HCT116 (cell line): ENCODE results near the gene CACNA1S. TPM values are rescaled to one million over a fixed set of nuclear protein-coding genes. Genes with fewer than 3 reads are reported as not detected.

ENCODE experiments used
- ATAC-seq: fragments of 200-7000 bp; cut with Tn5 transposase; 2 replicates; pipeline ENCODE4 v1.9.1; 2020; ENCODE audit warnings: mild to moderate bottlenecking, moderate library complexity
- BruUV-seq: library from RNA; stranded (reverse); fragments of 400-500 nt; replicated peaks from 2 replicates; lab custom pipeline; 2021; lab: Mats Ljungman, UMichigan
- CTCF ChIA-PET: fragments of 300-600 bp; sonication (Branson Sonifier 250); formaldehyde crosslinking; loops from one replicate; lab custom pipeline; 2021; ENCODE audit warnings: antibody characterized with exemption; lab: Charles Lee
- POLR2A ChIA-PET: fragments of 300-600, 350-600 bp; sonication (Branson Sonifier 250); formaldehyde crosslinking; loops from one replicate; lab custom pipeline; 2021; ENCODE audit warnings: antibody characterized with exemption; lab: Charles Lee
- RAD21 ChIA-PET, 2 experiments: fragments of 300-600 bp; sonication (Branson Sonifier 250); formaldehyde crosslinking; loops; one replicate each; lab custom pipeline; 2023; ENCODE audit warnings: low total read pairs in 2 of 2; ENCODE audit not compliant: uncharacterized antibody in 2 of 2, unreplicated experiment in 2 of 2, low non-redundant PET in 1 of 2; lab: Charles Lee
- DNase-seq: peaks from one replicate; pipeline ENCODE4 v3.0.0-alpha.2; 2010; ENCODE audit warnings: low read depth, low spot score
- H2AFZ ChIP-seq: fragments of 200-600 bp; shearing (Covaris generic), sonication (generic); 2 replicates; pipeline ENCODE4 v1.6.1; 2017; ENCODE audit warnings: low read depth, mixed run types, mixed read lengths, antibody characterized with exemption, low read length; ENCODE audit not compliant: poor library complexity, severe bottlenecking
- H3K27ac ChIP-seq: 2 replicates; pipeline ENCODE4 v1.5.1; 2012; ENCODE audit warnings: low read depth, low read length
- H3K27me3 ChIP-seq: fragments of 200-600 bp; sonication (generic); 2 replicates; pipeline ENCODE4 v1.6.1; 2016; ENCODE audit warnings: mixed run types, low read length, mixed read lengths; ENCODE audit not compliant: insufficient read depth
- H3K36me3 ChIP-seq, 2 experiments: fragments of 200-500 bp in 1 of 2; fragments of 200-600 bp in 1 of 2; sonication (Bioruptor generic) in 1 of 2; sonication (generic) in 1 of 2; 2 replicates each; pipeline versions ENCODE4 v1.5.1 to v1.6.1; 2014 to 2016; ENCODE audit warnings: low read length in 2 of 2, inconsistent platforms in 1 of 2, mixed read lengths in 1 of 2, mixed run types in 1 of 2; ENCODE audit not compliant: insufficient read depth in 2 of 2, control insufficient read depth in 1 of 2
- H3K4me1 ChIP-seq, 2 experiments: fragments of 200-600 bp in 1 of 2; sonication (generic) in 1 of 2; 2 replicates each; pipeline versions ENCODE4 v1.5.1 to v1.6.1; 2012 to 2017; ENCODE audit warnings: low read length in 2 of 2, inconsistent platforms in 1 of 2, mild to moderate bottlenecking in 1 of 2, mixed read lengths in 1 of 2, mixed run types in 1 of 2, moderate library complexity in 1 of 2; ENCODE audit not compliant: insufficient read depth in 2 of 2, control insufficient read depth in 1 of 2
- H3K4me2 ChIP-seq: fragments of 200-600 bp; sonication (generic); 2 replicates; pipeline ENCODE4 v1.6.1; 2017; ENCODE audit warnings: mixed run types, low read length, mixed read lengths
- H3K4me3 ChIP-seq, 2 experiments: fragments of 200-600 bp in 1 of 2; sonication (generic) in 1 of 2; replicated peaks in 1 of 2; 2 replicates each; pipeline ENCODE4 v1.5.1; 2011 to 2016; ENCODE audit warnings: low read length in 2 of 2, control low read depth in 1 of 2, low read depth in 1 of 2, mild to moderate bottlenecking in 1 of 2, mixed read lengths in 1 of 2, mixed run types in 1 of 2
- H3K79me2 ChIP-seq: fragments of 200-600 bp; sonication (generic); 2 replicates; pipeline ENCODE4 v1.6.1; 2017; ENCODE audit warnings: mild to moderate bottlenecking, mixed run types, low read length, moderate library complexity, mixed read lengths; ENCODE audit not compliant: insufficient read depth
- H3K9ac ChIP-seq: fragments of 200-600 bp; sonication (generic); 2 replicates; pipeline ENCODE4 v1.6.1; 2016; ENCODE audit warnings: low read length, mixed read lengths
- H3K9me2 ChIP-seq: fragments of 200-600 bp; sonication (generic), shearing (Covaris generic); 2 replicates; pipeline ENCODE4 v1.6.1; 2017; ENCODE audit warnings: mixed run types, mild to moderate bottlenecking, moderate library complexity; ENCODE audit not compliant: insufficient read depth
- H3K9me3 ChIP-seq, 2 experiments: fragments of 200-500 bp in 1 of 2; fragments of 200-600 bp in 1 of 2; sonication (Bioruptor generic) in 1 of 2; sonication (generic) in 1 of 2; 2 replicates each; pipeline ENCODE4 v1.6.1; 2014 to 2017; ENCODE audit warnings: low read length in 2 of 2, mixed read lengths in 2 of 2, inconsistent platforms in 1 of 2, low read depth in 1 of 2, mild to moderate bottlenecking in 1 of 2, mixed run types in 1 of 2, moderate library complexity in 1 of 2; ENCODE audit not compliant: control insufficient read depth in 1 of 2, insufficient read depth in 1 of 2
- H4K20me1 ChIP-seq: fragments of 200-600 bp; sonication (generic), shearing (Covaris generic); 2 replicates; pipeline ENCODE4 v1.6.1; 2017; ENCODE audit warnings: mixed run types, mild to moderate bottlenecking, moderate library complexity; ENCODE audit not compliant: insufficient read depth
- CBX3 ChIP-seq: IDR thresholded peaks from 2 replicates; pipeline ENCODE4 v1.6.1; 2012; ENCODE audit warnings: low read depth
- CEBPB ChIP-seq: IDR thresholded peaks from 2 replicates; pipeline ENCODE4 v1.6.1; 2012; ENCODE audit warnings: low read depth
- EGR1 ChIP-seq: IDR thresholded peaks from 2 replicates; pipeline ENCODE4 v1.6.1; 2012; ENCODE audit warnings: low read depth
- ELF1 ChIP-seq: IDR thresholded peaks from 2 replicates; pipeline ENCODE4 v1.6.1; 2012; ENCODE audit warnings: low read depth, borderline replicate concordance
- EZH2 ChIP-seq: fragments of 200-600 bp; sonication (generic); IDR thresholded peaks from 2 replicates; pipeline ENCODE4 v1.6.1; 2017; ENCODE audit warnings: antibody characterized with exemption, mixed run types
- EZH2phosphoT487 ChIP-seq: fragments of 200-600 bp; IDR thresholded peaks from 2 replicates; pipeline ENCODE4 v1.6.1; 2018; ENCODE audit warnings: antibody characterized with exemption, borderline replicate concordance
- JUND ChIP-seq: IDR thresholded peaks from 2 replicates; pipeline ENCODE4 v1.6.1; 2012
- POLR2A ChIP-seq: IDR thresholded peaks from 2 replicates; pipeline ENCODE4 v1.7.0; 2011; ENCODE audit warnings: borderline replicate concordance; ENCODE audit not compliant: insufficient read depth, insufficient read length; ENCODE audit errors: extremely low read depth
- POLR2AphosphoS5 ChIP-seq: IDR thresholded peaks from 2 replicates; pipeline ENCODE4 v1.6.1; 2011; ENCODE audit warnings: mild to moderate bottlenecking, low read depth, low read length, moderate library complexity
- RAD21 ChIP-seq: IDR thresholded peaks from 2 replicates; pipeline ENCODE4 v1.6.1; 2012; ENCODE audit warnings: low read depth, mild to moderate bottlenecking
- SIN3A ChIP-seq: IDR thresholded peaks from 2 replicates; pipeline ENCODE4 v1.6.1; 2012; ENCODE audit warnings: low read depth
- SP1 ChIP-seq: IDR thresholded peaks from 2 replicates; pipeline ENCODE4 v1.6.1; 2012; ENCODE audit warnings: low read depth
- SRF ChIP-seq: IDR thresholded peaks from 2 replicates; pipeline ENCODE4 v1.6.1; 2012; ENCODE audit warnings: low read depth
- TCF7L2 ChIP-seq: IDR thresholded peaks from 2 replicates; pipeline ENCODE4 v1.7.0; 2011; ENCODE audit warnings: borderline replicate concordance, inconsistent platforms; ENCODE audit not compliant: insufficient read depth, insufficient read length; ENCODE audit errors: extremely low read depth
- ZFX ChIP-seq: fragments of 450-650 bp; IDR thresholded peaks from 2 replicates; pipeline ENCODE4 v1.6.1; 2017
- ZNF274 ChIP-seq: fragments of 200-500 bp; sonication (Bioruptor generic); IDR thresholded peaks from 2 replicates; pipeline ENCODE4 v1.6.1; 2014; ENCODE audit warnings: mild to moderate bottlenecking, low read depth, low read length, inconsistent platforms
- intact Hi-C: fragments of 100-400 bp; cut with micrococcal nuclease; formaldehyde crosslinking; loops from 2 replicates; pipeline ENCODE4 v1.10.0; 2022
- total RNA-seq: library from RNA; stranded (reverse); gene quantifications from one replicate; pipeline ENCODE4 v1.2.1, GENCODE V29; 2021; ENCODE audit not compliant: unreplicated experiment
- TF ChIP-seq, protein P1 (sequence below), 3 experiments: fragments of 200-600 bp in 1 of 3; sonication (generic) in 1 of 3; IDR thresholded peaks in 2 of 3; conservative IDR thresholded peaks in 1 of 3; 2 replicates each; pipeline ENCODE4 v1.5.1; 2012 to 2017; ENCODE audit warnings: low read depth in 2 of 3, low read length in 2 of 3, antibody characterized with exemption in 1 of 3, borderline replicate concordance in 1 of 3, control low read depth in 1 of 3, mild to moderate bottlenecking in 1 of 3, mixed read lengths in 1 of 3, mixed run types in 1 of 3, moderate library complexity in 1 of 3; ENCODE audit not compliant: insufficient read depth in 1 of 3
- TF ChIP-seq, protein P2 (sequence below): IDR thresholded peaks from 2 replicates; pipeline ENCODE4 v1.6.1; 2012
- TF ChIP-seq, protein P3 (sequence below): IDR thresholded peaks from 2 replicates; pipeline ENCODE4 v1.6.1; 2011; ENCODE audit warnings: mild to moderate bottlenecking, low read length, moderate library complexity; ENCODE audit not compliant: insufficient replicate concordance; ENCODE audit errors: extremely low read depth

CACNA1S gene
- total RNA-seq, 1 experiment from 2014 or later, result not detected

DNA sequence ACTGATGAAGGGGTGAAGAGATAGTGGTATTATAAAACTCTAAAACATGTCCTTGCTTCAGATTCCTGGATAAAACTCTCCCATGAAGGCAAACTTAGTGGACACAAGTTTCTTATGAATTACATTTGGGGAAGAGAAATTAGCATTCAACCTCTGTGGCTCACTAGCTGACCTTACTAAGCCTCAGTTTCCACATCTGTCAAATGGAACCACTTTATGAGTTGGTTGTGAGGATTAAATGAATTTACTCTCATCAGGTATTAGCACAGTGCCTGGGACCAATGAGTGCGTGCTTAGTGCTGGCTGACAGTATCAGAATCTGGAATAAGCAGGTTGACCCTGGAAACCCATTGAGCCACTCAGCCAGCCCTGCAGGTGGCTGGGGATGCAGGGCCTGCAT, 2.6 kb downstream of the CACNA1S start:
- Histone ChIP-seq H3K9me2 (no peaks in the 10 kb centered on the region), H3K36me3 (no peaks in the 10 kb centered on the region), H3K9me3 (no peaks in the 10 kb centered on the region), H3K79me2 (no peaks in the 10 kb centered on the region), H3K4me3 (no peak overlapping the region), H4K20me1 (no peaks in the 10 kb centered on the region), H3K4me1 (peaks cover 6 to 8% of the 10 kb centered on the region in 2 experiments; a peak in 3 of 4 replicates), H3K4me2 (no peak overlapping the region), H2AFZ (no peak overlapping the region), H3K27me3 (no peaks in the 10 kb centered on the region), H3K27ac (no peak overlapping the region), H3K9ac (no peak overlapping the region)
- CTCF ChIA-PET, result interaction anchor here (0.9 kb wide), 1 partner anchor 10 kb away, joined by 3 read pairs; no protein-coding TSS in a partner anchor
- intact Hi-C loops, result no loop called here
- no peak for ATAC-seq
- POLR2A ChIA-PET, result no interaction called here
- no TSS peak for BruUV-seq
- TF ChIP-seq EGR1, result no peak
- TF ChIP-seq, protein P1, sequence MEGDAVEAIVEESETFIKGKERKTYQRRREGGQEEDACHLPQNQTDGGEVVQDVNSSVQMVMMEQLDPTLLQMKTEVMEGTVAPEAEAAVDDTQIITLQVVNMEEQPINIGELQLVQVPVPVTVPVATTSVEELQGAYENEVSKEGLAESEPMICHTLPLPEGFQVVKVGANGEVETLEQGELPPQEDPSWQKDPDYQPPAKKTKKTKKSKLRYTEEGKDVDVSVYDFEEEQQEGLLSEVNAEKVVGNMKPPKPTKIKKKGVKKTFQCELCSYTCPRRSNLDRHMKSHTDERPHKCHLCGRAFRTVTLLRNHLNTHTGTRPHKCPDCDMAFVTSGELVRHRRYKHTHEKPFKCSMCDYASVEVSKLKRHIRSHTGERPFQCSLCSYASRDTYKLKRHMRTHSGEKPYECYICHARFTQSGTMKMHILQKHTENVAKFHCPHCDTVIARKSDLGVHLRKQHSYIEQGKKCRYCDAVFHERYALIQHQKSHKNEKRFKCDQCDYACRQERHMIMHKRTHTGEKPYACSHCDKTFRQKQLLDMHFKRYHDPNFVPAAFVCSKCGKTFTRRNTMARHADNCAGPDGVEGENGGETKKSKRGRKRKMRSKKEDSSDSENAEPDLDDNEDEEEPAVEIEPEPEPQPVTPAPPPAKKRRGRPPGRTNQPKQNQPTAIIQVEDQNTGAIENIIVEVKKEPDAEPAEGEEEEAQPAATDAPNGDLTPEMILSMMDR (IDR thresholded peaks at IDR 0.05 in 2 of 3, conservative IDR thresholded peaks at IDR 0.05 in 1 of 3; ENCODE audit: borderline replicate concordance in 1 of 3, insufficient read depth in 1 of 3, low read depth in 2 of 3, low read length in 2 of 3), result no peak
- TF ChIP-seq, protein P2, sequence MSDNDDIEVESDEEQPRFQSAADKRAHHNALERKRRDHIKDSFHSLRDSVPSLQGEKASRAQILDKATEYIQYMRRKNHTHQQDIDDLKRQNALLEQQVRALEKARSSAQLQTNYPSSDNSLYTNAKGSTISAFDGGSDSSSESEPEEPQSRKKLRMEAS, result no peak
- no peak for TF ChIP-seq SIN3A
- TF ChIP-seq RAD21, result no peak
- TF ChIP-seq, protein P3, sequence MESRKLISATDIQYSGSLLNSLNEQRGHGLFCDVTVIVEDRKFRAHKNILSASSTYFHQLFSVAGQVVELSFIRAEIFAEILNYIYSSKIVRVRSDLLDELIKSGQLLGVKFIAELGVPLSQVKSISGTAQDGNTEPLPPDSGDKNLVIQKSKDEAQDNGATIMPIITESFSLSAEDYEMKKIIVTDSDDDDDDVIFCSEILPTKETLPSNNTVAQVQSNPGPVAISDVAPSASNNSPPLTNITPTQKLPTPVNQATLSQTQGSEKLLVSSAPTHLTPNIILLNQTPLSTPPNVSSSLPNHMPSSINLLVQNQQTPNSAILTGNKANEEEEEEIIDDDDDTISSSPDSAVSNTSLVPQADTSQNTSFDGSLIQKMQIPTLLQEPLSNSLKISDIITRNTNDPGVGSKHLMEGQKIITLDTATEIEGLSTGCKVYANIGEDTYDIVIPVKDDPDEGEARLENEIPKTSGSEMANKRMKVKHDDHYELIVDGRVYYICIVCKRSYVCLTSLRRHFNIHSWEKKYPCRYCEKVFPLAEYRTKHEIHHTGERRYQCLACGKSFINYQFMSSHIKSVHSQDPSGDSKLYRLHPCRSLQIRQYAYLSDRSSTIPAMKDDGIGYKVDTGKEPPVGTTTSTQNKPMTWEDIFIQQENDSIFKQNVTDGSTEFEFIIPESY, result no peak
- no peak for TF ChIP-seq POLR2A
- no peak for TF ChIP-seq ZNF274
- no peak for TF ChIP-seq EZH2
- no peak for TF ChIP-seq POLR2AphosphoS5
- no peak for TF ChIP-seq JUND
- no peak for TF ChIP-seq ZFX
- TF ChIP-seq CEBPB, result no peak
- no peak for TF ChIP-seq SP1
- TF ChIP-seq CBX3, result no peak
- TF ChIP-seq ELF1, result no peak
- no peak for TF ChIP-seq EZH2phosphoT487
- no peak for TF ChIP-seq TCF7L2
- no peak for TF ChIP-seq SRF
- RAD21 ChIA-PET, result no interaction called here
- DNase-seq, result no peak
